Left ventricle myocardium inferior (tissue), 1 donor: ENCODE results near the gene RPEL1. TPM values are rescaled to one million over a fixed set of nuclear protein-coding genes. Genes with fewer than 3 reads are reported as not detected.

Source experiments
- DNase-seq: peaks from one replicate; pipeline ENCODE4 v3.0.0-alpha.2; 2020
- H3K27ac ChIP-seq: fragments of 200-600 bp; replicated peaks from 2 replicates; pipeline ENCODE4 v1.8.0; 2021
- H3K27me3 ChIP-seq: fragments of 200-600 bp; 2 replicates; pipeline ENCODE4 v1.8.0; 2021; ENCODE audit warnings: low read depth
- H3K36me3 ChIP-seq: fragments of 200-600 bp; 2 replicates; pipeline ENCODE4 v1.8.0; 2021
- H3K4me1 ChIP-seq: fragments of 200-600 bp; 2 replicates; pipeline ENCODE4 v1.8.0; 2021
- H3K4me3 ChIP-seq: fragments of 200-600 bp; 2 replicates; pipeline ENCODE4 v1.8.0; 2021; ENCODE audit warnings: mild to moderate bottlenecking, moderate library complexity
- H3K9me3 ChIP-seq: fragments of 200-600 bp; replicated peaks from 2 replicates; pipeline ENCODE4 v1.8.0; 2021
- intact Hi-C: fragments of 100-400 bp; cut with micrococcal nuclease; formaldehyde crosslinking; loops from one replicate; pipeline ENCODE4 v1.11.0; 2022
- total RNA-seq: library from RNA; stranded (reverse); fragmentation: NEBNext Ultra II Directional; extraction: Animal tissue kit (Norgen Biotek cat#: 25700); gene quantifications from one replicate; pipeline ENCODE4 v1.2.1, GENCODE V29; 2021
- TF ChIP-seq, protein P1 (sequence below): fragments of 200-600 bp; IDR thresholded peaks from 2 replicates; pipeline ENCODE4 v1.8.0; 2021; ENCODE audit warnings: antibody characterized with exemption, mild to moderate bottlenecking, borderline replicate concordance
- donor health status: DM: no; HTN: yes; CAD: no; lungs with severe emphysema.

Gene RPEL1
- total RNA-seq, 1 donor from 2014 or later, result not detected

DNA sequence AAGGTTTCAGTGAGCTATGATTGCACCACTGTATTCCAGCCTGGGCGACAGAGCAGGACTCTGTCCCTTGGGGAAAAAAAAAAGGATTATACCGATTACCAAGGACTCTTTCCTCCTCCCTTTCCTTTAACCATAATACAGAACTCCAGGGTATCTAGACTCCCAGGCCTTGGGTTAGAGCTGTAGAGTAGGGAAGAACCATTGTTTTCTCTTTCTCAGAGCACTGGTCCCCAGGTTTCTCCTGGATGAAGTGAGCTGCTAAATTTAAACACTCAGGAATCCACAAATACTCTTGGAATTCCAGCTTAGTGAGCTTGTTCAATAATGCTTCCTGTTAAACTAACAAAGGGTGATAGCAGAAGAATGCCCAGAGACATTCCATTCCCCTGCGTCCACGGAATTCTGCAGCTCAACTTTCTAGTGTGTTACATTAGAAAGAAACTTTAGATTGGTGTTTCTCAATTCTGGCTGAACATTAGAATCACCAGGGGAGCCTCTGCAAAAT lies 14.6 kb upstream of the RPEL1 start:
- no peak for DNase-seq
- peak overlapping the region; percentile 29 for H3K4me3 ChIP-seq
- H3K36me3 ChIP-seq, result no peaks in the 10 kb centered on the region
- H3K27ac ChIP-seq, result peak overlapping the region; percentile 89
- TF ChIP-seq, protein P1, sequence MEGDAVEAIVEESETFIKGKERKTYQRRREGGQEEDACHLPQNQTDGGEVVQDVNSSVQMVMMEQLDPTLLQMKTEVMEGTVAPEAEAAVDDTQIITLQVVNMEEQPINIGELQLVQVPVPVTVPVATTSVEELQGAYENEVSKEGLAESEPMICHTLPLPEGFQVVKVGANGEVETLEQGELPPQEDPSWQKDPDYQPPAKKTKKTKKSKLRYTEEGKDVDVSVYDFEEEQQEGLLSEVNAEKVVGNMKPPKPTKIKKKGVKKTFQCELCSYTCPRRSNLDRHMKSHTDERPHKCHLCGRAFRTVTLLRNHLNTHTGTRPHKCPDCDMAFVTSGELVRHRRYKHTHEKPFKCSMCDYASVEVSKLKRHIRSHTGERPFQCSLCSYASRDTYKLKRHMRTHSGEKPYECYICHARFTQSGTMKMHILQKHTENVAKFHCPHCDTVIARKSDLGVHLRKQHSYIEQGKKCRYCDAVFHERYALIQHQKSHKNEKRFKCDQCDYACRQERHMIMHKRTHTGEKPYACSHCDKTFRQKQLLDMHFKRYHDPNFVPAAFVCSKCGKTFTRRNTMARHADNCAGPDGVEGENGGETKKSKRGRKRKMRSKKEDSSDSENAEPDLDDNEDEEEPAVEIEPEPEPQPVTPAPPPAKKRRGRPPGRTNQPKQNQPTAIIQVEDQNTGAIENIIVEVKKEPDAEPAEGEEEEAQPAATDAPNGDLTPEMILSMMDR, result no peak
- intact Hi-C loops, result no loop called here
- H3K27me3 ChIP-seq, result no peaks in the 10 kb centered on the region
- peaks cover 48% of the 10 kb centered on the region for H3K4me1 ChIP-seq
- H3K9me3 ChIP-seq, result no peaks in the 10 kb centered on the region

DNA sequence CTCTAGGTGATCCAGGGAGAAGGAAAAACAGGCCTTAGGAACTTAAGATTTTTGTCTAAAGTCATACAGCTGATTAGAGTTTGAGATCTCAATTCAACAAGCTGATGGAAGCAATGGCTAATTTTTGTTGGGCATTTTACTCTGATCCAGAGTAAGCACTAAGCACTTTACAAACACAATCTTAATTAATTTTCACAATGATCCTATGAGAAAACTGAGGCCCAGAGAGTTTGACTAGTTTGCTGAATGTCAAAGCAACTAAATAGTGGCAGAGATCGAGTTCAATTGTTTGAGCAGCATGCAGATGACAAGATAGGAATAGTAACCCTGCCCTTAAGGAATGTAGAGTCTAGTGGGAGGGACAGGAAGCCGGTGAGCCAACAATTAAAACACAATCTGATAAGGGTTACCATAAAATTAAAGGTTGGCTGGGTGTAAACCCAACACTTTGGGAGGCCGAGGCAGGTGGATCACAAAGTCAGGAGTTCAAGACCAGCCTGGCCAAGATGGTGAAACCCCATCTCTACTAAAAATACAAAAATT lies 13.5 kb upstream of the RPEL1 start:
- no peaks in the 10 kb centered on the region for H3K27me3 ChIP-seq
- DNase-seq, result no peak
- peak overlapping the region; percentile 89 for H3K27ac ChIP-seq
- TF ChIP-seq, protein P1, result no peak
- H3K36me3 ChIP-seq, result no peaks in the 10 kb centered on the region
- peaks cover 48% of the 10 kb centered on the region for H3K4me1 ChIP-seq
- H3K4me3 ChIP-seq, result no peak overlapping the region
- no peaks in the 10 kb centered on the region for H3K9me3 ChIP-seq
- intact Hi-C loops, result no loop called here

DNA sequence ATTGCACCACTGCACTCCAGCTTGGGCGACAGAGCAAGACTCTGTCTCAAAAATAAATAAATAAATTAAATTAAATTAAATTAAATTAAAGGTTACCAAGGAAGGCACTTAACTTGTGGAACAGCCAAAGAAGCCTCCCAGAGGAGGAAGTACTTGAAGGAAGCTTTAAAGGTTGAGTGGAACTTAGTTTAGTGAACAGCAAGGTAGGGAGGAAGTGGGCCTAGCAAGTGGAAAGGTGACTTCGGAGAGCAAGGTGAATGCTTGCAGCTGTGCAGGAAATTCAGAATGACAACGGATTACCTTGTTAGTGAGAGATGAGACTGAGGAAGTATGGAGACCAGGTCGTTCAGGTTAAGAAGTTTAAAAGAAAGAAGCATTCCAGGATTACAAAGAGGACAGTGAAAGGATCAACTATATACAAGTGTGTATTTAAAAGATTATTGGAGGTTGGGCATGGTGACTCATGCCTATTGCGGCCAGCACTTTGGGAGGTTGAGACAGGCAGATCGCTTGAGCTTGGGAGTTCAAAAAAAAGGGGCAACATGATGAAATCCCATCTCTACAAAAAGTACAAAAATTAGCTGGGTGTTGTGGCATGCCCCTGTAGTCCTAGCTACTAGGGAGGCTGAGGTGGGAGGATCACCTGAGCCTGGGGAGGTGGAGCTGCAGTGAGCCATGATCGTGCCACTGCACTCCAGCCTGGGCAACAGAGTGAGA lies 12.8 kb upstream of the RPEL1 start:
- Histone ChIP-seq H3K27me3 (no peaks in the 10 kb centered on the region), H3K9me3 (no peaks in the 10 kb centered on the region), H3K27ac (peak overlapping the region; percentile 89), H3K4me1 (peaks cover 43% of the 10 kb centered on the region), H3K4me3 (no peak overlapping the region), H3K36me3 (no peaks in the 10 kb centered on the region)
- no peak for DNase-seq
- intact Hi-C loops, result no loop called here
- TF ChIP-seq, protein P1, result no peak

DNA sequence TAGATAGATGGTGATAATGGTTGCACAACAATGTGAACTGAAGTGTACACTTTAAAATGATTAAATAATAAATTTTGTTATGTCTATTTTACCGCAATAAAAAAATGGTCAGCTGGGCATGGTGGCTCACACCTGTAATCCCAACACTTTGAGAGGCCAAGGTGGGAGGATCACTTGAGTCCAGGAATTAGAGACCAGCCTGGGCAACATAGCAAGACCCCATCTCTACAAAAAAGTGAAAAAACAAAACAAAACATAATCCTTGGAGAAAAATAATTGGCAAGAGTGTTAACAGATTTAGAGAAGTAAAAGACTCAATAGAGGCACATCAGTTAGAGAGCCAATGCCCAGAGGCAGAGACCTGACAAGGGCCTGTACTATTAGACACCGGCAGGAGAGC lies 9.9 kb upstream of the RPEL1 start:
- H3K4me3 ChIP-seq, result no peak overlapping the region
- no peak overlapping the region for H3K27ac ChIP-seq
- H3K9me3 ChIP-seq, result no peaks in the 10 kb centered on the region
- no peak for DNase-seq
- intact Hi-C loops, result no loop called here
- no peaks in the 10 kb centered on the region for H3K27me3 ChIP-seq
- H3K36me3 ChIP-seq, result no peaks in the 10 kb centered on the region
- H3K4me1 ChIP-seq, result peaks cover 19% of the 10 kb centered on the region
- TF ChIP-seq, protein P1, result no peak

DNA sequence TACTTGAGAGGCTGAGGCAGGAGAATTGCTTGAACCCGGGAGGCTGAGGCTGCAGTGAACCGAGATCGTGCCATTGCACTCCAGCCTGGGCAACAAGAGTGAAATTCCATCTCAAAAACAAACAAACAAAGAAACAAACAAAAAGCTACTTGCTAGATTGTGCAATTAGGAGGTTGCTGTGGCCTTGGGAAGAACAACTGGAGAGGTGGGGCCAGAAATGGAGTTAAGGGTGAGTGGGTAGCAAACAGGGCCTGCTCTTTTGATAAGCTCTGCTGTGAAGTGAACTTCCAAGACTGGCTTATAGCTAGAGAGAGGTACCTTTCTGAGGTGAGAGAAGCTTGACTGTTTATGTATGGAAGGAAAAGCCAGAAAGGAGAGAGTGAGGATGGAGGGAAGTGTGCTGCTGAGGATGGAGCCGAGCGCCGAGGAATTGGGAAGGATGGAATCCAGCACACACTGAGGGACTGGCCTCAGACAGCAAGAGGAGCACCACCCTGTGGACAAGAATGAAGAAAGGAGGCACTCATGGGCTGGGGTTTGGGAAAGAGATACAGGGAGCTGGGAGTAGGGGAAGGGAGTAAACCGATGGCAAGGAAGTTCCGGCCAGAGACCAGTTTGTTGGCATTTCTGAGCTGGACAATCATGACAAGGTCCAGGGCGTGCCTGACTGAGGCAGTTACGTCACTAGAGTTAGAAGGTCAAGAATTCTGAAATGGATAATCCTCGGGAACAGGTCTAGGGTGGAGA lies 7.0 kb upstream of the RPEL1 start:
- H3K4me3 ChIP-seq, result no peak overlapping the region
- intact Hi-C loops, result no loop called here
- no peak for DNase-seq
- H3K4me1 ChIP-seq, result peaks cover 8% of the 10 kb centered on the region
- no peaks in the 10 kb centered on the region for H3K27me3 ChIP-seq
- TF ChIP-seq, protein P1, result peak; percentile 57
- H3K27ac ChIP-seq, result no peak overlapping the region
- H3K36me3 ChIP-seq, result no peaks in the 10 kb centered on the region
- no peaks in the 10 kb centered on the region for H3K9me3 ChIP-seq
